AG08395 (cell line): ENCODE data around the gene VCAM1.
A peak's percentile ranks its signal among the peaks of the same experiment; 100 is the strongest.
"Not testable (repeated sequence)": the region's sequence is repeated elsewhere in the genome, so short reads cannot be mapped to it uniquely, and the experiment has no call there.

Experiments used
- DNase-seq: peaks from one replicate; pipeline ENCODE4 v3.0.0; 2012; ENCODE audit warnings: mixed read lengths, low spot score

The VCAM1 gene

GRCh38 chr1:100719490-100719889 is at the start of gene VCAM1:
TSS of gene VCAM1 (plus strand) at chr1:100719742. CDS start at chr1:100719861, 119 bp downstream.
- DNase-seq = no peak

GRCh38 chr1:100670083-100670482 is 49.5 kb upstream of the VCAM1 start:
- DNase-seq = no peak

- peak; percentile 25 for DNase-seq
Measured at GRCh38 chr1:100671601-100672000, 47.9 kb upstream of the VCAM1 start.

GRCh38 chr1:100683448-100684349 is 35.8 kb upstream of the VCAM1 start:
- DNase-seq = no peak

GRCh38 chr1:100699744-100700143 is 19.8 kb upstream of the VCAM1 start:
- peak; percentile 17 for DNase-seq

- DNase-seq = no peak
Measured at GRCh38 chr1:100700586-100700985, 19.0 kb upstream of the VCAM1 start.

GRCh38 chr1:100703052-100703451 is 16.5 kb upstream of the VCAM1 start:
- DNase-seq = no peak

GRCh38 chr1:100703716-100704115 is 15.8 kb upstream of the VCAM1 start:
- DNase-seq = peak; percentile 39

- DNase-seq = no peak
Measured at GRCh38 chr1:100704473-100704872, 15.1 kb upstream of the VCAM1 start.

- no peak for DNase-seq
Measured at GRCh38 chr1:100706296-100706695, 13.2 kb upstream of the VCAM1 start.

- DNase-seq = no peak
Measured at GRCh38 chr1:100706856-100707255, 12.7 kb upstream of the VCAM1 start.

GRCh38 chr1:100708476-100709062 is 11.0 kb upstream of the VCAM1 start:
- no peak for DNase-seq

- DNase-seq = peak; percentile 31
Measured at GRCh38 chr1:100710906-100711682, 8.4 kb upstream of the VCAM1 start.

GRCh38 chr1:100713027-100713426 is 6.5 kb upstream of the VCAM1 start:
- DNase-seq = not testable (repeated sequence)

- DNase-seq = no peak
Measured at GRCh38 chr1:100713626-100714025, 5.9 kb upstream of the VCAM1 start.

GRCh38 chr1:100714599-100714998 is 4.9 kb upstream of the VCAM1 start:
- DNase-seq = no peak

GRCh38 chr1:100717218-100717617 is 2.3 kb upstream of the VCAM1 start:
- DNase-seq = no peak

GRCh38 chr1:100718581-100718980 is 961 bp upstream of the VCAM1 start:
- DNase-seq = no peak

- DNase-seq = no peak
Measured at GRCh38 chr1:100720101-100720500, 559 bp downstream of the VCAM1 start.

- DNase-seq = no peak
Measured at GRCh38 chr1:100720751-100721150, 1.2 kb downstream of the VCAM1 start.

GRCh38 chr1:100721526-100722207 is 2.1 kb downstream of the VCAM1 start:
- DNase-seq = peak; percentile 66

- DNase-seq = no peak
Measured at GRCh38 chr1:100722221-100722620, 2.7 kb downstream of the VCAM1 start.
